Fibroblast of skin of back (primary cell): Measurements from ENCODE around the gene NECAB3.

Experiments
- DNase-seq: peaks from one replicate; pipeline ENCODE4 v3.0.0-alpha.2; 2013

NECAB3 gene

DNA sequence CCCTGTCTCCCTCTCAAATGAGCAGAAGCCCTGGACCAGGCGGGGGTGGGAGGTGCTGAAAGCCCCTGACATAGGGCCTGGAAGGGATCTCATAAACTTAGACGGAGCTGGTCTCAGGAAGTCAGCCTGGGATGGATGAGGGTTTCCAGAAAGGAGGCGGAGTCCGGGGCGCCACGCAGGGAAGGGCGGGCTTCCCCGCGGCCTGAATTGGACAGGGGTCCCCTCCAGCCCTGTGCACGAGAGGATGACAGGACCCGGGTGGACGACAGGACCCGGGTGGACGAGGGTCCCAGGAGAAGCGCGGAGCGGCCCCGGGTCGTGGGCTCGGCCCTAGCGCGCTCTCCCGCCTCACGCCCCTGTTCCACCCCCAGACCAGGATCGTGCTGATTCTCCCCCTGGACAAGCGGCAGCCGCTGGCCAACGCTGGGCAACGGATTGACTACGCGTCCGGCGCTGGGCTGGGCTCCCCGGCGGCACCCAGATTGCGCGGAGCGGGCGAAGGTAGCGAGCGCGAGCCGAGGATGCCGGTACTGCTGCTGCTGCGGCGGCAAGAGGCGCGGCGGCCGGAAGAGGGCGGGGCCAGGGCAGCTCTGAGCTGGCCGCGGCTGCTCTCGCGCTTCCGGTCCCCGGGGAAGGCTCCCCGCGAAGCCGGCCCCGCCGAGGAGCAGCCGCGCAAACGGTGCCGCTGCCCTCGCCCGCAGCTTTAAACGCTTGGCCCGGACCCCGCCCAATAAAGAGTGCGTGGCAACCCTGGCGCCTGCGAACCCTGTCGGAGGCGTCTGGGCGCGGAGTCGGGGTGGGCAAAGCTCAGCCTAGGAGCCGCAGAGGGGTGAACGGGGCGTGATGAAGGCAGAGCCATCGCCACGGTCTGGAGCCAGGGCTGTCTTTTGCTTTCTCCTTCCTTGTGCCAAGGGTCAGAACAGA, 10.8 kb downstream of the NECAB3 start:
- DNase-seq = peak; percentile 77

DNA sequence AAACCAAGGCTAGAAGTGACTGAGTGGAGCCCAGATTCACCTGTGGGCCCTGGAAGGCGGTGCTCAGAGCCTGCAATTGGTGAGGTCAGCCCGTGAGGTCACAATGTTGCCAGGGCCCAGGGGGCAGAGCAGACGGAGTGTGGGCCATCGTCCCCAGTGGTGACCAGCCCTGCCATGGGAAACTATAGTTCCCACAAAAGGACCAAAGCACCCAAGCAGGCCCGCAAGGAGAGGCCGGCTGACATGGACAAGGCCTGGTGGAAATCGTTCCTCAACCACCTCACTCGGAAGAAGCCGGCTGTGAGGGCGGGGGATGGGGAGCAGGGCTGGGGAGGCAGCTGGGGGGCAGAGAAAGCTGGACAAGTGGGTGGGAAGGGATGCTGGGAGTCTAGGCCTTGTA, 12.1 kb downstream of the NECAB3 start, which contains the start of gene C20orf144:
TSS of gene C20orf144 (plus strand) at position 156 of the 400 bp plus-strand sequence. CDS start at position 175, 19 bp downstream.
- no peak for DNase-seq

DNA sequence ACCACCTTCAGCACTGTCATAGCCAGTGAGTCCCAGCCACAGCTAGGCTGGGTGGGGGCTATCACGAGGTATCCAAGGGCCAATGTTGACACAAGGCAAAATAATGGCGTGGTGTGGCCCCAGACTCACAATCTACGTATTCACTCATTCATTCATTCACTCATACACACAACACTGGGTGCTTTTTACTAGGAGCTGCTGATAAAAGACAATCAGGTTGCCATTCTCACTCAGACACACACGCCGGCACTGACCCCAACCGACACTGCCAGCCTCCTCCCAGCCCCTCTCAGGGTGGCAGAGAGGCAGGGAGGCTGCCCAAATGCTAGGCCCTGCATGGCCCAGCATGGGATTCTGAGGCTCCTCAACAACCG, 13.6 kb downstream of the NECAB3 start:
- no peak for DNase-seq

GRCh38 chr20:33660035-33660684, 14.1 kb downstream of the NECAB3 start:
- no peak for DNase-seq

DNA sequence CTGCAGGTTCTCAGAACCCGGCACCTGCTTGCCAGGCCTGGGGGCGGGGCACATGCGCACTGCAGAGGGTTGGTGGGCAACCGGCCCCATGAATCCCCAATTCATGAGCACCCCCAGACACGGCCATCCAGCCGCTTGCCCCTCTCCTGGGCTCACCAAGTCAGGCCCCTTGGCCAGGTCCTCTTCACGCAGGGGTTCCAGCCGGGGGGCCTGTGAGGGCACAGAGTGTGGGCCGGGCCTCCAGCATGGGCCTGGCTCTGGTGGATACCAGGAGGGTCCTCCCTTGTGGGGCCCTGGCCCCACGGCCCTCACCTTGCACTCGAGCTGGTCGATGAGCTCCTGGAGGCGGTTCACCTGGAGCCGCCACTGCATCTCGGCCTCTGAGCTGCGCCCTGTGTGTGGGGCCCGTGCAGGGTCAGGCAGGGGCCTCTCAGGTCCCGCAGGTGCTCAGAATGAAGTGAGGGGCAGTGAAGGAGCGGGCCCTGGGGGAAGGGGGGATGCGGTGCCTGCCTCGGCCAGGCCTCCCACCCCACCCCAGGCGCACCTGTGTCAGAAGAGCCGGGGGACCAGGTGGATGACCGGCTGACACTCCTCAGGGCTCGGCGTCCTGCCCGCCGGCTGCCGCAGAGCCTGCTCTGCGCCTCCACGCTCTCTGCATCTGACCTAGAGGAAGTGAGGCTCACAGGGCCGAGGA, 14.7 kb downstream of the NECAB3 start:
- no peak for DNase-seq

- DNase-seq = no peak
Measured at GRCh38 chr20:33658929-33659328, 15.3 kb downstream of the NECAB3 start.

GRCh38 chr20:33658510-33658909, 15.7 kb downstream of the NECAB3 start:
- DNase-seq = no peak

DNA sequence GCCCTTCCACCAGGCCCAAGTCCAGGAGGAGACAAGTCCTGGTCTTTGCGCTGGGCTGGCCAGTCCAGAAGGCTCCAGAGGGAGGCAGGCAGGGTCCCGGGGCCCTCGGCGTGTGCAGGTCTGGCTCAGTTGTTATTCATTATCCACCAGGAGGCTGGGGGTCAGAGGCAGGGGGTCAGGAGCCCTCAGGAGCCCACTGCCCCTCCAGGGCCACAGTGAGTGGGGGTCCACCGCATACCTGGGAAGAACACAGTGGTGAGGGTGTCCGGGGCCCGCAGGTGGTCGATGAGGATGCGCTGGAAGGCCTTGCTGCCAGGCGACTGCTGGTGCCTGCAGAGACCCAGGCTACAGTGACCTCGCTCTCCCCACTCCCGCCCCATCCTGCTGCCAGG, 16.5 kb downstream of the NECAB3 start:
- DNase-seq = no peak

DNA sequence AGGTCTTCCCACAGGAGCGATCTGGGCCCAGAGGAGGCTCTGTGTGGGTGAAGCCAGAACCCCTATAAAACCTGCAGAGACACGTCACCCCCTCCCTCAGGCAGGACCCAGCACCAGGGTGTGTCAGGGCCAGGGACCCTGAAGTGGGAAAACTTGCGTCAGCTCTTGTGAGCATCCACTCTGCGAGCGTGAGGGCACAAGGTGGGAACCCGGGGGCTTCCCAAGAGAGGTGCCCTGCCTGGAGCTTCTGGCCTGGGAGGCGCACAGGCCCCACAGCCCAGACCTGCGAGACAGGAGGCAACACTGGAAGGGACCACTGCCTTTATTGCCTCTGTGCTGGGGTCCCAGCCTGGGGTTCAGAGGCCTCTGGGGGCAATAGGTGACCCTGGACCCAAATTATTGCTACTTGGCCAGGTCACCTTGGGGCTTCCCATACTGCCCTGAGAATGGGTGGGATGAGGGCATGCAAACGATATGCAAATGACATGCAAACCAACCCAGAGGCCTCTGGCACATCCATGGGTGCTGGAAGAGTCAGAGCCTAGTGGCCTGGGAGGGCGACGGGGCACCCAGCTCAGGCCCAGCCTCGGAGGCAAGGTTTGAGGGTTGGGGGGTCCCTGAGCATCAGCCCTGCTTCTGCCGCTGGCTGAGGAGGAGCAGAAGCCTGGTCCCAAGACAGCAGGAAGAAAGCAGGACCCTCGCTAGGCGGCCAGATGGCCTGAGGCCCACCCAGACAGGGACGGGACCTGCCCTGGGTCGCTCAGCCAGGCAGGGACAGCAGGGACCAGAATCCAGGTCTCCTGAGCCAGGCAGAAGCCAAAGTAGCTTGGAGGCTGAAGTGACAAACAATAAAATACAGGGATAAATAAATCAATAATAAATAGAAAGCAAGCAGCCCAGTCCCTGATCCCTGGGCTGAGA, 17.2 kb downstream of the NECAB3 start:
- DNase-seq = no peak

DNA sequence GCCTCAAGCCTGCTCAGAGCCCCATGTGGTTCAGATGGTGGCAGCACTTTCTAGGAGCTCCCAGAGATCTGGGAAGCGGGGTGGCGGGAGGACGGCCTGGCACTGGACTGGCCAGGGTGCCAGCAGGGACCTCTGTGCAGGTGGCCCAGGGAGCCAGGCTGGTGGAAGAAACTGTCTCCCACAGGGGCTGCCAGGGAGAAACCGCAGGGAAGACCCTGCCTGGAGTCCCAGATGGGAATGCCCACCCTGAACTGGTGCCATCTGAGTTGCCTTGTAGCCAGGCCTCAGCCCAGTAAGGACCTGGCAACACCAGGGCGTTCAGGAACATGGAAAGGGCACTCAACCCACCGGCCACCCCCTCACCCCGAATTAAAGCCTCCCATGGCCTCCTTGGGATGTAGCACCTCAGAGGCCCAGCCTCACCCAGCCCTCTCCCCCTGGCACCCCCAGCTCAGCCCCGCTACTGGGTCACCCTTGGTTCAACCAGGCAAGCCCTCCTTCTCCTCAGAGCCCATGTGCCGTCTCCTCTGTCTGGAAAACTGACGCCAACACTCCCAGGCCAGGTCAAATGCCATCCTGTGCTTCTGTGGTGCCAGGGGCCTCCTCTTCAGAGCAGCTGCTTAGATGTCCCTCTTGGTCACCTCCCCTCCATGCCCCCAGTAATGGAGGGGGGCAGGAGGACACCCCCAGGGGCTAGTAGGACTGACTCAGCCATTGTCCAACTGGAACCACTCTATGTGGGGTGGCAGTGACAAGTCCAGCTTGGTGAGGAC, 18.0 kb downstream of the NECAB3 start:
- DNase-seq = no peak

DNA sequence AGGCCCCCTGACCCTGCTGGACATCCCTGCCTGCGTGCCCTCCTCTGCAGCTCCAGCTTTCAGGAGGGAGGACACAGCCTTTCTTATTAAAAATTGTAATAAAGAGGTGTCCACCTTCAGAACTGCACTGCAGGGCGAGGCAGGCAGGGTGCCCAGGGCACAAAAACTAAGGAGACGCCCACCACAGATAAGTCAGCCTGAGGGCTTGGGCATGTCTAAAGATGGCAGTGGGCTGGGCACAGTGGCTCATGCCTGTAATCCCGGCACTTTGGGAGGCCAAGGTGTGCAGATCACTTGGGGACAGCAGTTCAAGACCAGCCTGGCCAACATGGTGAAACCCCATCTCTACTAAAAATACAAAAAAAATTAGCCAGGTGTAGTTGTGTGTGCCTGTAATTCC, 19.1 kb downstream of the NECAB3 start:
- no peak for DNase-seq

DNA sequence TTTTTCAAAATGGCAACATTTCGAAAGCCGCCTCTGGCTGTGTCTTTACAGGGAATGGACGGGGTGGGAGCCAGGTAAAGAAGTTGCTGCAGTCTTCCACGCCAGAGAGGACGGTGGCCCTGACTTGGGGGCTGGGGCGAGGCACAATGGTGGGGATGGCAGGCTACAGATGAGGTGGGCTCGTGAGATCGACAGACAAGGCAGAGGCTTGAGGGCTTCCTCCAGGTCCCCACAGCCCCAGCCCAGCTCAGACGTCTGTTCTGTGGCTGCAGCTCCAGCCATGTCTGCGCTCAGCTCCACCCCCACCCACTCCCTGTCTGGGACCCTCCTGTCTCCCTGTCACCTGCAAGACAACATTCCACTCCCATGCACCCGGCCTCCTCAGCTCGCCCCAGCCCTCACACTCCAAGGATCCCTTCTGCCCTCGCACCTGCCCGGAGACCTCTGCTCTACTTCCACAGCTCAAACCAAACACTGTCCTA, 19.5 kb downstream of the NECAB3 start:
- no peak for DNase-seq

GRCh38 chr20:33653900-33654596, 20.2 kb downstream of the NECAB3 start:
- no peak for DNase-seq

DNA sequence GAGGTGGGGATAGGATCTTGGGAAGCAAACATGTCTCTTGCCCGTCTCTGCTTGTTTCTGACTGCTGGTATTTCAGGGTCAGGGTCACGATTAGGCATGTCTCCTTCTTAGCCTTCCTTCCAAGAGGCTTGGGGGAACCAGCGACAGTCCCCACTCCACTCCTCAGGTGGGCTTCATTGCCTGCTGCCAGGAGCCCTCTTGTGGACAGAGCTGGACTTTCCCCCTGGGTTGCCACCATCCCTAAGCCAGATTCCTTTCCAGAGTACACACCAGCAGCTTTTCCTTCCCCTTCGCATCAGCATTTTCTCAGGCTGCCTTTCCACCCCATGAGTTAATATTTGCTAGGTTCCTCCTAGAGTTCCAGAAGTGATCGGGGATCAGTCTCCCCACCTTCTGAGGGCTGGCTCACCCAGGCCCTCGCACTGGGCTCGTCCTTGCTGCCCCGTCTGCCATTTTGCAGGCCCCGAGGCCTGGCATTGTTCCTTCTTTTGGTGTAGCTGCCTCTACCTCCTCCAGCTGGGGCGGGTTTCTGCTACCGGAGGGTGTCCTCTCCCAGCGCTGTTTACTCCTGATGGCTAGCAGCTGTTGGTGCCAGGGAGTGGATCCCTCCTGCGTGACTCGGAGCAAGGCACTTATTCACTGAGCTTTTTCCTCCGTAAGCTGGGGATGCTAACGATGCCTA, 20.9 kb downstream of the NECAB3 start:
- DNase-seq = peak; percentile 61

GRCh38 chr20:33651562-33652048, 22.6 kb downstream of the NECAB3 start:
- no peak for DNase-seq

- no peak for DNase-seq
Measured at GRCh38 chr20:33650753-33651561, 23.3 kb downstream of the NECAB3 start.

- no peak for DNase-seq
Measured at GRCh38 chr20:33650111-33650752, 24.0 kb downstream of the NECAB3 start.

DNA sequence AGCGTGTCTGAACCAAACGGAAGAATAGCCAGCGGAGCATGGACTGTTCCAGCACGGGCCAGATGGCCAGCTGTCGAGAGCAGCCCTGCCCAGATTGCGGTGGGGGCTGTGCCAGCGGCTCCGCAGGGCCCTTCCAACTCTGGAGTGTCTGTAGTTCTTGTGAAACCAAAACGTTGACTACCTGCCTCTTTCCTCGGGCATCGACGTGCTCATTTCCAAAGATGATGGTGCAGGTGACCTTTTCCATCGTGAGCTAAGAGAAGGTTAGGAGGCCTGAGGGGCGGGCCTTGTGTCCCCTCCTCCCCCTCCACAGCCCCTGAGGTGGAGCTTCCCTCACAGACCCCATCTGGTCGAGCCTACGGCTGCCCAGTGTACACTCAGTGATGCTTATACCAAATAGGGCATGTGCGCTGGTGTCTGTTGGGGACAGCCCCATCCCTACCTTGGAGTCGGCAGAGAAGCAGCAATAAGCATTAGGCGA, 25.0 kb downstream of the NECAB3 start:
- DNase-seq = no peak
